HCT116 (cell line): ENCODE measurements around the gene SH3TC1. TPM values are rescaled to one million over a fixed set of nuclear protein-coding genes. Genes with fewer than 3 reads are reported as not detected.

ENCODE experiments used
- ATAC-seq: fragments of 200-7000 bp; cut with Tn5 transposase; 2 replicates; pipeline ENCODE4 v1.9.1; 2020; ENCODE audit warnings: mild to moderate bottlenecking, moderate library complexity
- BruUV-seq: library from RNA; stranded (reverse); fragments of 400-500 nt; replicated peaks from 2 replicates; lab custom pipeline; 2021; lab: Mats Ljungman, UMichigan
- CTCF ChIA-PET: fragments of 300-600 bp; sonication (Branson Sonifier 250); formaldehyde crosslinking; loops from one replicate; lab custom pipeline; 2021; ENCODE audit warnings: antibody characterized with exemption; lab: Charles Lee
- POLR2A ChIA-PET: fragments of 300-600, 350-600 bp; sonication (Branson Sonifier 250); formaldehyde crosslinking; loops from one replicate; lab custom pipeline; 2021; ENCODE audit warnings: antibody characterized with exemption; lab: Charles Lee
- RAD21 ChIA-PET, 2 experiments: fragments of 300-600 bp; sonication (Branson Sonifier 250); formaldehyde crosslinking; loops; one replicate each; lab custom pipeline; 2023; ENCODE audit warnings: low total read pairs in 2 of 2; ENCODE audit not compliant: uncharacterized antibody in 2 of 2, unreplicated experiment in 2 of 2, low non-redundant PET in 1 of 2; lab: Charles Lee
- DNase-seq: peaks from one replicate; pipeline ENCODE4 v3.0.0-alpha.2; 2010; ENCODE audit warnings: low read depth, low spot score
- H2AFZ ChIP-seq: fragments of 200-600 bp; shearing (Covaris generic), sonication (generic); 2 replicates; pipeline ENCODE4 v1.6.1; 2017; ENCODE audit warnings: low read depth, mixed run types, mixed read lengths, antibody characterized with exemption, low read length; ENCODE audit not compliant: poor library complexity, severe bottlenecking
- H3K27ac ChIP-seq: 2 replicates; pipeline ENCODE4 v1.5.1; 2012; ENCODE audit warnings: low read depth, low read length
- H3K27me3 ChIP-seq: fragments of 200-600 bp; sonication (generic); 2 replicates; pipeline ENCODE4 v1.6.1; 2016; ENCODE audit warnings: mixed run types, low read length, mixed read lengths; ENCODE audit not compliant: insufficient read depth
- H3K36me3 ChIP-seq, 2 experiments: fragments of 200-500 bp in 1 of 2; fragments of 200-600 bp in 1 of 2; sonication (Bioruptor generic) in 1 of 2; sonication (generic) in 1 of 2; 2 replicates each; pipeline versions ENCODE4 v1.5.1 to v1.6.1; 2014 to 2016; ENCODE audit warnings: low read length in 2 of 2, inconsistent platforms in 1 of 2, mixed read lengths in 1 of 2, mixed run types in 1 of 2; ENCODE audit not compliant: insufficient read depth in 2 of 2, control insufficient read depth in 1 of 2
- H3K4me1 ChIP-seq, 2 experiments: fragments of 200-600 bp in 1 of 2; sonication (generic) in 1 of 2; 2 replicates each; pipeline versions ENCODE4 v1.5.1 to v1.6.1; 2012 to 2017; ENCODE audit warnings: low read length in 2 of 2, inconsistent platforms in 1 of 2, mild to moderate bottlenecking in 1 of 2, mixed read lengths in 1 of 2, mixed run types in 1 of 2, moderate library complexity in 1 of 2; ENCODE audit not compliant: insufficient read depth in 2 of 2, control insufficient read depth in 1 of 2
- H3K4me2 ChIP-seq: fragments of 200-600 bp; sonication (generic); 2 replicates; pipeline ENCODE4 v1.6.1; 2017; ENCODE audit warnings: mixed run types, low read length, mixed read lengths
- H3K4me3 ChIP-seq, 2 experiments: fragments of 200-600 bp in 1 of 2; sonication (generic) in 1 of 2; replicated peaks in 1 of 2; 2 replicates each; pipeline ENCODE4 v1.5.1; 2011 to 2016; ENCODE audit warnings: low read length in 2 of 2, control low read depth in 1 of 2, low read depth in 1 of 2, mild to moderate bottlenecking in 1 of 2, mixed read lengths in 1 of 2, mixed run types in 1 of 2
- H3K79me2 ChIP-seq: fragments of 200-600 bp; sonication (generic); 2 replicates; pipeline ENCODE4 v1.6.1; 2017; ENCODE audit warnings: mild to moderate bottlenecking, mixed run types, low read length, moderate library complexity, mixed read lengths; ENCODE audit not compliant: insufficient read depth
- H3K9ac ChIP-seq: fragments of 200-600 bp; sonication (generic); 2 replicates; pipeline ENCODE4 v1.6.1; 2016; ENCODE audit warnings: low read length, mixed read lengths
- H3K9me2 ChIP-seq: fragments of 200-600 bp; sonication (generic), shearing (Covaris generic); 2 replicates; pipeline ENCODE4 v1.6.1; 2017; ENCODE audit warnings: mixed run types, mild to moderate bottlenecking, moderate library complexity; ENCODE audit not compliant: insufficient read depth
- H3K9me3 ChIP-seq, 2 experiments: fragments of 200-500 bp in 1 of 2; fragments of 200-600 bp in 1 of 2; sonication (Bioruptor generic) in 1 of 2; sonication (generic) in 1 of 2; 2 replicates each; pipeline ENCODE4 v1.6.1; 2014 to 2017; ENCODE audit warnings: low read length in 2 of 2, mixed read lengths in 2 of 2, inconsistent platforms in 1 of 2, low read depth in 1 of 2, mild to moderate bottlenecking in 1 of 2, mixed run types in 1 of 2, moderate library complexity in 1 of 2; ENCODE audit not compliant: control insufficient read depth in 1 of 2, insufficient read depth in 1 of 2
- H4K20me1 ChIP-seq: fragments of 200-600 bp; sonication (generic), shearing (Covaris generic); 2 replicates; pipeline ENCODE4 v1.6.1; 2017; ENCODE audit warnings: mixed run types, mild to moderate bottlenecking, moderate library complexity; ENCODE audit not compliant: insufficient read depth
- ELF1 ChIP-seq: IDR thresholded peaks from 2 replicates; pipeline ENCODE4 v1.6.1; 2012; ENCODE audit warnings: low read depth, borderline replicate concordance
- EZH2 ChIP-seq: fragments of 200-600 bp; sonication (generic); IDR thresholded peaks from 2 replicates; pipeline ENCODE4 v1.6.1; 2017; ENCODE audit warnings: antibody characterized with exemption, mixed run types
- EZH2phosphoT487 ChIP-seq: fragments of 200-600 bp; IDR thresholded peaks from 2 replicates; pipeline ENCODE4 v1.6.1; 2018; ENCODE audit warnings: antibody characterized with exemption, borderline replicate concordance
- FOSL1 ChIP-seq: IDR thresholded peaks from 2 replicates; pipeline ENCODE4 v1.6.1; 2012; ENCODE audit warnings: low read depth
- SP1 ChIP-seq: IDR thresholded peaks from 2 replicates; pipeline ENCODE4 v1.6.1; 2012; ENCODE audit warnings: low read depth
- YY1 ChIP-seq: IDR thresholded peaks from 2 replicates; pipeline ENCODE4 v1.6.1; 2011; ENCODE audit warnings: low read length, low read depth, moderate library complexity, mild to moderate bottlenecking; ENCODE audit not compliant: insufficient replicate concordance; ENCODE audit errors: extremely low read depth
- intact Hi-C: fragments of 100-400 bp; cut with micrococcal nuclease; formaldehyde crosslinking; loops from 2 replicates; pipeline ENCODE4 v1.10.0; 2022
- total RNA-seq: library from RNA; stranded (reverse); gene quantifications from one replicate; pipeline ENCODE4 v1.2.1, GENCODE V29; 2021; ENCODE audit not compliant: unreplicated experiment
- TF ChIP-seq, protein P1 (sequence below): IDR thresholded peaks from 2 replicates; pipeline ENCODE4 v1.6.1; 2011; ENCODE audit warnings: mild to moderate bottlenecking, low read length, moderate library complexity; ENCODE audit not compliant: insufficient replicate concordance; ENCODE audit errors: extremely low read depth
- TF ChIP-seq, protein P2 (sequence below): IDR thresholded peaks from 2 replicates; pipeline ENCODE4 v1.6.1; 2012

SH3TC1 gene
- total RNA-seq, 1 experiment from 2014 or later: 12.5 TPM

DNA sequence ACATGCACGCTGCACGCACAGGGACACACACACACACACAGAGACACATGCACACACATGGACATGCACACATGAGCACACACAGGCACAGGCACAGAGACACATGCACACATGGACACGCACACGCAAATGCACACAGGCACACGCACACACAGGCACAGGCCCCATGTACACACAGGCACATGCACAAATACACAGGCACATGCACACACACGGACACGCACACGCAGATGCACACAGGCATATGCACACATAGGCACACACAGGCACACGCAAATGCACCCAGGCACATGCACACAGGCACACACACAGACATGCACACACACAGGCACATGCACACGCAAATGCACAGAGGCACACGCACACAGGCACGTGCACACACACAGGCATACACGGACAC is 40.1 kb downstream of the SH3TC1 start:
- TF ChIP-seq, protein P1, sequence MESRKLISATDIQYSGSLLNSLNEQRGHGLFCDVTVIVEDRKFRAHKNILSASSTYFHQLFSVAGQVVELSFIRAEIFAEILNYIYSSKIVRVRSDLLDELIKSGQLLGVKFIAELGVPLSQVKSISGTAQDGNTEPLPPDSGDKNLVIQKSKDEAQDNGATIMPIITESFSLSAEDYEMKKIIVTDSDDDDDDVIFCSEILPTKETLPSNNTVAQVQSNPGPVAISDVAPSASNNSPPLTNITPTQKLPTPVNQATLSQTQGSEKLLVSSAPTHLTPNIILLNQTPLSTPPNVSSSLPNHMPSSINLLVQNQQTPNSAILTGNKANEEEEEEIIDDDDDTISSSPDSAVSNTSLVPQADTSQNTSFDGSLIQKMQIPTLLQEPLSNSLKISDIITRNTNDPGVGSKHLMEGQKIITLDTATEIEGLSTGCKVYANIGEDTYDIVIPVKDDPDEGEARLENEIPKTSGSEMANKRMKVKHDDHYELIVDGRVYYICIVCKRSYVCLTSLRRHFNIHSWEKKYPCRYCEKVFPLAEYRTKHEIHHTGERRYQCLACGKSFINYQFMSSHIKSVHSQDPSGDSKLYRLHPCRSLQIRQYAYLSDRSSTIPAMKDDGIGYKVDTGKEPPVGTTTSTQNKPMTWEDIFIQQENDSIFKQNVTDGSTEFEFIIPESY: no peak
- TF ChIP-seq, protein P2, sequence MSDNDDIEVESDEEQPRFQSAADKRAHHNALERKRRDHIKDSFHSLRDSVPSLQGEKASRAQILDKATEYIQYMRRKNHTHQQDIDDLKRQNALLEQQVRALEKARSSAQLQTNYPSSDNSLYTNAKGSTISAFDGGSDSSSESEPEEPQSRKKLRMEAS: no peak
- TF ChIP-seq ELF1 (no peak), YY1 (no peak), SP1 (no peak), EZH2phosphoT487 (no peak), EZH2 (no peak), FOSL1 (no peak)
- Histone ChIP-seq H3K27me3 (no peaks in the 10 kb centered on the region), H3K9me2 (no peaks in the 10 kb centered on the region), H3K36me3 (no peaks in the 10 kb centered on the region), H3K79me2 (no peaks in the 10 kb centered on the region), H3K27ac (no peak overlapping the region), H3K4me3 (no peak overlapping the region), H3K4me2 (no peak overlapping the region), H3K9ac (no peak overlapping the region), H3K9me3 (no peaks in the 10 kb centered on the region), H2AFZ (no peak overlapping the region), H3K4me1 (peaks cover 6 to 10% of the 10 kb centered on the region in 2 experiments; a peak in 3 of 4 replicates), H4K20me1 (no peaks in the 10 kb centered on the region)
- POLR2A ChIA-PET: no interaction called here
- ATAC-seq (no peak), DNase-seq (no peak)
- no TSS peak for BruUV-seq
- RAD21 ChIA-PET: no interaction called here
- intact Hi-C loops: loop anchor here (2.0 kb wide), 1 partner anchor 62 kb away; no protein-coding TSS in a partner anchor
- CTCF ChIA-PET: no interaction called here
